T47D (cell line): ENCODE measurements around the gene BORCS6.
A peak's percentile ranks its signal among the peaks of the same experiment; 100 is the strongest.

Source experiments
- DNase-seq, 2 experiments: peaks; one replicate each; pipeline versions ENCODE4 v3.0.0 to v3.0.0-alpha.2; 2011 to 2012; ENCODE audit warnings: low read depth in 1 of 2, low spot score in 1 of 2
- JUND ChIP-seq: IDR thresholded peaks from 2 replicates; pipeline ENCODE4 v1.6.1; 2012; ENCODE audit warnings: low read depth
- in situ Hi-C: cut with HindIII; loops from 2 replicates; pipeline ENCODE4 v1.10.0; 2016; ENCODE audit warnings: low sequenced_read_pairs, low pct_unique_long_range_greater_than_20kb

Gene BORCS6

GRCh38 chr17:8189711-8190477 is at the start of gene BORCS6:
Gene BORCS6, minus strand, starts transcription at chr17:8190180. Its CDS starts 40 bp downstream, at chr17:8190140.
- in situ Hi-C loops = no loop called here
- no peak for TF ChIP-seq JUND
- peak; percentile 90 to 97 for DNase-seq

GRCh38 chr17:8237886-8238285 is 47.9 kb upstream of the BORCS6 start:
- TF ChIP-seq JUND = no peak
- DNase-seq = no peak
- in situ Hi-C loops = no loop called here

GRCh38 chr17:8237175-8237574 is 47.2 kb upstream of the BORCS6 start:
- no peak for TF ChIP-seq JUND
- DNase-seq = peak in 1 of 2 experiments; percentile 87
- in situ Hi-C loops = no loop called here

GRCh38 chr17:8235676-8236075 is 45.7 kb upstream of the BORCS6 start:
- no peak for DNase-seq
- TF ChIP-seq JUND = no peak
- in situ Hi-C loops = no loop called here

- DNase-seq = no peak
- in situ Hi-C loops = no loop called here
- no peak for TF ChIP-seq JUND
Observed at GRCh38 chr17:8234361-8235270, 44.6 kb upstream of the BORCS6 start.

- no peak for DNase-seq
- in situ Hi-C loops = no loop called here
- TF ChIP-seq JUND = no peak
Observed at GRCh38 chr17:8231701-8232100, 41.7 kb upstream of the BORCS6 start.

- no peak for TF ChIP-seq JUND
- in situ Hi-C loops = no loop called here
- DNase-seq = no peak
Observed at GRCh38 chr17:8227238-8227581, 37.2 kb upstream of the BORCS6 start.

- TF ChIP-seq JUND = no peak
- no peak for DNase-seq
Observed at GRCh38 chr17:8226536-8227237, 36.7 kb upstream of the BORCS6 start.

GRCh38 chr17:8225813-8226535 is 36.0 kb upstream of the BORCS6 start:
- DNase-seq = peak in 1 of 2 experiments; percentile 20
- in situ Hi-C loops = no loop called here
- no peak for TF ChIP-seq JUND

More at GRCh38 chr17:8226536-8227237, 36.7 kb upstream of the BORCS6 start:
- in situ Hi-C loops = no loop called here

GRCh38 chr17:8224891-8225812 is 35.2 kb upstream of the BORCS6 start:
- in situ Hi-C loops = no loop called here
- no peak for DNase-seq
- TF ChIP-seq JUND = no peak
